Activated CD8-positive, alpha-beta memory T cell treated with anti-CD3 and anti-CD28 coated beads, Interleukin-2, amount 50 U/mL, for 24 hours (primary cell): ENCODE results near the gene ALDH3B2.
"Not testable (repeated sequence)": the region's sequence is repeated elsewhere in the genome, so short reads cannot be mapped to it uniquely, and the experiment has no call there.

ENCODE experiments used
- DNase-seq: peaks from one replicate; pipeline ENCODE4 v3.0.0-alpha.2; 2020; ENCODE audit errors: extremely low read depth

The ALDH3B2 gene

DNA sequence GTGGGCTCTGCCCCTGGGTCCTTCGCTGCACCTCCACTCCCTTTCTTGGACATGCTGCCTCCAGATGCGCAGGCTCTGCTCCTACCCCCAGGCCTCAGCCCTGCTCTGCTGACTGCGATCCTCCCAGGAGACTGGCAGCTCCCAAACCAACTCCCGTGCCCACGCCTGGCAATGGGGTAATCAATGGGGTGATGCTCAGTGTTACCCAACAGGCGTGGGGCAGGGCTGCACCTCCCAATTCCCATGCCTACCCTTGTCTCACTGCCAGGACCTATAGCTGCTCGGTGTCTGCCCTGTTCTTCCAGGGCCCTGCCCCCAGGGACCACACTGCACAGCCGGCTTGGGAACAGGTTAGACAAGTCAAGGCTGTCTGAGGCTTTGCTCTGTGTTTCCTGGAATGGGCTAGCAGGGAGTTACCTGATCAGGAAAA, at the start of gene ALDH3B2:
ALDH3B2 (minus strand) TSS at position 182 of the 430 bp plus-strand sequence. CDS start 7,688 bp downstream, outside the sequence.
- DNase-seq, result no peak

DNA sequence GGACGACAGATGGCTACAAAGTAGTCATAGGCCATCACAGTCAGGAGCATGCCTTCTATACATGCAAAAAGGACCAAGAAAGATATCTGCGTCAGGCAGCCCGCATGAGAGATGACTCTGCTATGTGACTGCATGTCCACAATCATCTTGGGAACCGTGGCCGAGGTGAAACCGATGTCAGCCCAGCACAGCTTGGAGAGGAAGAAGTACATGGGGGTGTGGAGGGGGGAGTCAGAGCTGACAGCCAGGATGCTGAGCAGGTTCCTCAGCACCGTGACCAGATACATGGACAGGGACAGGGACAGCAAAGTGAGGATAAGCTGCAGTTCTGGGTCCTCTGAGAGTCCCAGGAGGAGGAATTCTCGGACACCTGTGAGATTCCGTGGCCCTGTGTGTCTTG, 48.6 kb upstream of the ALDH3B2 start:
- DNase-seq, result not testable (repeated sequence)

DNA sequence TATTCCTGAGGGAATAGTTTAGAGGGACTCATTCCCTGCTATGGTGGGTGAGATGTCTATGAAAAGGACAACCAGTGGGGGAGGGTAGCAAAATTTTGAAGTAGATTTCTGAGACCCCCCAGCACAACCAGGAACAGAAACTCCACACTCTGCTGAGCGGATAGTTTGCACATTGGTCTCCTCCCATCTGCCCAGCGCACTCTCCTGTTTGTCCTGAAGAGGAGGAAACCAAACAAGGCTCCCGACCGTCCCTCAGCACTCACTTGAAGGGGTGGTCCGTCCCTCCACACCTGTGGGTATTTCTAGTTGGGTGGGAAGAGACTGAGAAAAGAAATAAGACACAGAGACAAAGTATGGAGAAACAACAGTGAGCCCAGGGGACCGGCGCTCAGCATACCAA, 41.8 kb upstream of the ALDH3B2 start:
- not testable (repeated sequence) for DNase-seq

- DNase-seq, result not testable (repeated sequence)
Observed at GRCh38 chr11:67715801-67716200, 41.4 kb upstream of the ALDH3B2 start.

DNA sequence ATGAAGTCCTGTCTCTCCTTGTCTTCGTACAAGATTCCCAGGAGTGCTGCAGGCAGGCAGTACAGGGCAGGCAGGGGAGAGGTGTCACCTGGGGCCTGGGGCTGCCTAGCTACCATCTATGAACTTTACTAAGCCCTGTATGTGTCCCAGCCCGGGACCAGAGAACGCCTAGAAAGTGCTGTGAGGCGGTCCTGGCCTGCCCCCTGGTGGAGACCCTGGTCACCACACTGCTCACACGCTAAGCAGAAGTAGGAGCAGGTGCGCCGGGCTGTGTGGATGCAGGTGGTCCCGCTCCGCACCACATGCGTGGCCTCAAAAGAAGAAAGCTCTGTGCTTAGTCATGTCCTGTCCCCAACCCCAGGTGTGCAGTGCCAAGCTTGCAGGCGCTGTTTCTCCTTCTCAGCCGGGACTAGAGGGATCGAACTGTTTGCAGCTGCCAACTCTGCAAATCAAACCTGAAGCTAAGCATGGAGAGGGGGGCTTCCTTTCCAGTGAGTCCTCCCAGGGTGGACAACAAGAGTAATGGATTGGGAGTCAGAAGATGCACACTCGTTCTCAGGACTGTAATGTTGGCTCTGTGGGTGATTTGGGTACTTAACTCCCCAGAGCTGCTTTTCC, 39.6 kb upstream of the ALDH3B2 start:
- DNase-seq, result peak; percentile 8

GRCh38 chr11:67711676-67712075, 37.3 kb upstream of the ALDH3B2 start:
- DNase-seq, result not testable (repeated sequence)

DNA sequence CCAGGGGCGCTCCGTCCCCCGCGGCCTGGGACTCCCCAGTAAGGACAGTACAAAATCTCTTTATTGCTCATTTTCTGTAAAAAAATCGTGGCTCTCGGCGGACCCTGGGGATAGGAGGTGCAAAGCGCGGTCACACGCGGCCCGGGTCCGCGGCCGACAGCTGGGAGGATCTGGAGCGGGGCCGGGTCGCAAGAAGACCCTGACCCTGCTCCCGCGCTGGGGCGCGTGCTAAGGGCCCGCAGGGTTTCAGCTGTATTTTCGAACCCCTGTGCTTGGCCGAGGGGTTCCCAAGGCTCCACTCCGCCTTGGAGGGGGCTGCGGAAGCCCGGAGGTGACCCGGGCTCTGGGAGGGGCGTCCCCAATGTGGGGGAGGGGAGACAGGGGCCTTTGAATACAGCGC, 36.8 kb upstream of the ALDH3B2 start:
- DNase-seq, result not testable (repeated sequence)

DNA sequence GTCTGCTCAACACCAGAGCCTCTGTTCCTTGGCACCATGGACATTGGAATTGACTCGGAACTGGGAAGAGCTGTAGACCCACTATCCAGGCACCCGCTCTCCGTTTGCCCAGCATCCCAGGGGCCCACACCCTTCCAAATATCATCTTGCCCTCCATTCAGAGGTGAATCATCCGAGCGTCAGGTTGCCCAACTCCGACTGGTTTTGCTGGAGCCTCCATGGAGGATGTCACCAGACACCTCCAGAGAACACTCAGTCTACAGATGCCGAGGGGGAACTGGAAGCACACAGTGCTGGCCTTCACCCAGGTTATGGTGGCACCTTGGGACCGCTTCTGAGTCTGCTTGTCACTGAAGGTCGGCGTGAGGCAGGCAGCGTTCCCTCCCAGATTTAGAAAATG, 35.4 kb upstream of the ALDH3B2 start:
- not testable (repeated sequence) for DNase-seq

DNA sequence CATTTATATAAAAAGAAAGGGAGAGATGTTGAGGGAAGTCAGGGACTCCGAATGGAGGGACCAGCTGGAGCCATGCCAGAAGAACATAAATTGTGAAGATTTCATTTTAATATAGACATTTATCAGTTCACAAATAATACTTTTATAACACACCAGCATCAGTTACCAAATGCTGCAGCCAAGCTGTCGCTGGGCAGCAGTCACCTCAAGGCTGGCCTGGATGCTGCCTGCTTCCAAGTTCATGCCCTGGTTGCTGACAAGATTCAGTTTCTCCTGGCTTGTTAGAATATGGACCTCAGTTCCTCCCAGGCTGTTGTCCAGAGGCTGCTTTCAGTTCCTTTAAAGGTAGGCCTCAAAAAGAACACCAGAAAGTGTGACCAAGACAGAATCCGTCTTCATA, 30.8 kb upstream of the ALDH3B2 start:
- DNase-seq, result no peak

GRCh38 chr11:67704524-67704923, 30.1 kb upstream of the ALDH3B2 start:
- DNase-seq, result no peak

DNA sequence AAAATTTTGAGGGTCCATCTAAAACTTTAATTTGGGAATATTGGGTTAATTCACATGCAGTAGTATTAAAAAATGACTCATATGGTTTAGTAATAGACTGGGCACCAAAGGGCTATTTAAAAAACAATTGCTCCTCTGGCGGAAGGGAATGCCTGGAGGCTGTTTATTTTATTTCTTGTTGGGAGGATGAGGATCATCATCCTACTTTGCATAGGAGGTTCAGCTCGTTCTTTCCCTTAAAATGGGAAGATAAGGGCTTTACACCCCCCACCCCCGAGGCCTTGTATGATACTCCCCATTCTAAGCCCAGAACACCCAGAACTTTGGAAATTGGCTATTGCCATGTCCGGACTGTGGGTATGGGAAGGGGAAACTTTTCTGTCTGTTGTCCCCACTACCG, 29.3 kb upstream of the ALDH3B2 start:
- not testable (repeated sequence) for DNase-seq

- DNase-seq, result no peak
Observed at GRCh38 chr11:67700548-67701262, 26.3 kb upstream of the ALDH3B2 start.

DNA sequence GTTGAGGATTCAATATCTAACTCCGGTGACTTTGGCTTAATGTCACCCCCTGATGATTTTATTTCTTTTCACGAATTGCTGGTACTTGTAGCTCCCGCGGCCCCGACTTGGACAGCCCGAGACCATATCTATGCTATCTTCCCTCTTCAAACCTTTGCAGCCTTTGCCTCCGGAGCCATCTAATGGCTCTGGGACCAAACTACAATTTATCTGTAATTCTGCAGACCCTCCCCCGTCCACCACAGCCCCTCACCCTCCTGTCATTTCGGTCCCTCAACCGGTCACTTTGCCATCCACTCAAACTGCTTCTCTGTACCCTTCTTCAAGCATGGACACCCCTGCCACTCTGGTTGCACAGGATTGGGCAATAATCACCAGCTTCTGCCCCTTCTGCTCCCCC, 25.7 kb upstream of the ALDH3B2 start:
- no peak for DNase-seq

GRCh38 chr11:67699521-67699920, 25.1 kb upstream of the ALDH3B2 start:
- no peak for DNase-seq

- no peak for DNase-seq
Observed at GRCh38 chr11:67698247-67698646, 23.8 kb upstream of the ALDH3B2 start.

- no peak for DNase-seq
Observed at GRCh38 chr11:67697846-67698245, 23.4 kb upstream of the ALDH3B2 start.

- no peak for DNase-seq
Observed at GRCh38 chr11:67696998-67697397, 22.6 kb upstream of the ALDH3B2 start.

- no peak for DNase-seq
Observed at GRCh38 chr11:67695606-67696005, 21.2 kb upstream of the ALDH3B2 start.

GRCh38 chr11:67694875-67695555, 20.6 kb upstream of the ALDH3B2 start:
- DNase-seq, result no peak

GRCh38 chr11:67691149-67691548, 16.7 kb upstream of the ALDH3B2 start:
- no peak for DNase-seq

- DNase-seq, result no peak
Observed at GRCh38 chr11:67689178-67689577, 14.8 kb upstream of the ALDH3B2 start.

DNA sequence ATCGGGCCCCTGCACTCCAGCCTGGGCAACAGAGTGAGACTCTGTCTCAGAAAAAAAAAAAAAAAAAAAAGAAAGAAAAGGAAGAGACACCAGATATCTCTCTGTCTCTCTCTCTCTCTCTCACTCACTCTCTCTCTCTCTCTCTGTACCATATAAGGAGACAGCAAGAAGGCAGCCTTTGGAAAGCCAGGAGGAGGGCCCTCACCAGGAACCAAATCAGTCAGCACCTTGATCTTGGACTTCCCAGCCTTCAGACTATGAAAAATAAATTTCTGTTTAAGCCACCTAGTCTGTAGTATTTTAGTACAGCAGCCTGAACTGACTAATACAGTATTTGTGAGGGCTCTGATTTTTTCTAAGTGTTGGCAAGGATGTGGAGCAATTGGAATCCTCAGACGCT, 13.6 kb upstream of the ALDH3B2 start:
- DNase-seq, result no peak
